HG03460 (cell line): Measurements from ENCODE around the gene SECTM1.
"Not testable (repeated sequence)": the region's sequence is repeated elsewhere in the genome, so short reads cannot be mapped to it uniquely, and the experiment has no call there.

Source experiments
- ATAC-seq: cut with Tn5 transposase; IDR thresholded peaks from one replicate; pipeline ENCODE4 v1.9.1; 2021; ENCODE audit not compliant: unreplicated experiment

SECTM1 gene

GRCh38 chr17:82349287-82349701, 15.7 kb upstream of the SECTM1 start:
- no peak for ATAC-seq

GRCh38 chr17:82348866-82349265, 15.3 kb upstream of the SECTM1 start:
- no peak for ATAC-seq

- ATAC-seq, result no peak
Measured at GRCh38 chr17:82348434-82348833, 14.9 kb upstream of the SECTM1 start.

GRCh38 chr17:82347994-82348393, 14.4 kb upstream of the SECTM1 start:
- not testable (repeated sequence) for ATAC-seq

- ATAC-seq, result no peak
Measured at GRCh38 chr17:82346342-82347300, 13.1 kb upstream of the SECTM1 start.

GRCh38 chr17:82345151-82345976, 11.8 kb upstream of the SECTM1 start:
- no peak for ATAC-seq

- no peak for ATAC-seq
Measured at GRCh38 chr17:82344175-82344907, 10.8 kb upstream of the SECTM1 start.

- no peak for ATAC-seq
Measured at GRCh38 chr17:82343560-82343959, 10.0 kb upstream of the SECTM1 start.

- ATAC-seq, result no peak
Measured at GRCh38 chr17:82342361-82343079, 9.0 kb upstream of the SECTM1 start.

- no peak for ATAC-seq
Measured at GRCh38 chr17:82339634-82340580, 6.3 kb upstream of the SECTM1 start.

GRCh38 chr17:82338858-82339633, 5.5 kb upstream of the SECTM1 start:
- no peak for ATAC-seq

- no peak for ATAC-seq
Measured at GRCh38 chr17:82334622-82335394, 1.2 kb upstream of the SECTM1 start.

- no peak for ATAC-seq
Measured at GRCh38 chr17:82334204-82334621, 647 bp upstream of the SECTM1 start.

GRCh38 chr17:82332669-82333278, 792 bp downstream of the SECTM1 start:
- ATAC-seq, result no peak

- ATAC-seq, result no peak
Measured at GRCh38 chr17:82331345-82331939, 2.1 kb downstream of the SECTM1 start.

- no peak for ATAC-seq
Measured at GRCh38 chr17:82330322-82331239, 3.0 kb downstream of the SECTM1 start.
